Liver (tissue), 3 donors: Measurements from ENCODE around the gene EIF2B1.

ENCODE experiments used
- CTCF ChIP-seq: fragments of 150-350 bp; IDR thresholded peaks from 2 replicates; pipeline ENCODE4 v1.5.1; 2017; ENCODE audit warnings: improper control_type of control experiment, low read depth, low read length; ENCODE audit not compliant: missing input control
- EGR1 ChIP-seq, 2 donors: IDR thresholded peaks; 2 replicates each; pipeline ENCODE4 v1.6.1; 2016 to 2018; ENCODE audit warnings: antibody characterized with exemption in 2 of 2, low read depth in 2 of 2
- GABPA ChIP-seq, 2 donors: IDR thresholded peaks in 1 of 2; conservative IDR thresholded peaks in 1 of 2; 2 replicates each; pipeline ENCODE4 v1.6.1; 2016; ENCODE audit warnings: antibody characterized with exemption in 2 of 2, mild to moderate bottlenecking in 1 of 2, moderate library complexity in 1 of 2
- JUND ChIP-seq, 2 donors: IDR thresholded peaks; 2 replicates each; pipeline ENCODE4 v1.6.1; 2016; ENCODE audit warnings: antibody characterized with exemption in 2 of 2
- RAD21 ChIP-seq, 2 donors: IDR thresholded peaks; 2 replicates each; pipeline ENCODE4 v1.6.1; 2016; ENCODE audit warnings: antibody characterized with exemption in 2 of 2, mild to moderate bottlenecking in 2 of 2
- RXRA ChIP-seq, 2 donors: IDR thresholded peaks; 2 replicates each; pipeline ENCODE4 v1.6.1; 2017 to 2018; ENCODE audit warnings: antibody characterized with exemption in 2 of 2, mild to moderate bottlenecking in 1 of 2
- SP1 ChIP-seq: IDR thresholded peaks from 2 replicates; pipeline ENCODE4 v1.6.1; 2018; ENCODE audit warnings: antibody characterized with exemption, mild to moderate bottlenecking
- TAF1 ChIP-seq: conservative IDR thresholded peaks from 2 replicates; pipeline ENCODE4 v1.6.1; 2016; ENCODE audit warnings: antibody characterized with exemption, mild to moderate bottlenecking
- YY1 ChIP-seq: IDR thresholded peaks from 2 replicates; pipeline ENCODE4 v1.6.1; 2016; ENCODE audit warnings: antibody characterized with exemption, mild to moderate bottlenecking
- ZBTB33 ChIP-seq: IDR thresholded peaks from 2 replicates; pipeline ENCODE4 v1.6.1; 2016; ENCODE audit warnings: antibody characterized with exemption
- donor health status: healthy.
- donor health status: healthy.

DNA sequence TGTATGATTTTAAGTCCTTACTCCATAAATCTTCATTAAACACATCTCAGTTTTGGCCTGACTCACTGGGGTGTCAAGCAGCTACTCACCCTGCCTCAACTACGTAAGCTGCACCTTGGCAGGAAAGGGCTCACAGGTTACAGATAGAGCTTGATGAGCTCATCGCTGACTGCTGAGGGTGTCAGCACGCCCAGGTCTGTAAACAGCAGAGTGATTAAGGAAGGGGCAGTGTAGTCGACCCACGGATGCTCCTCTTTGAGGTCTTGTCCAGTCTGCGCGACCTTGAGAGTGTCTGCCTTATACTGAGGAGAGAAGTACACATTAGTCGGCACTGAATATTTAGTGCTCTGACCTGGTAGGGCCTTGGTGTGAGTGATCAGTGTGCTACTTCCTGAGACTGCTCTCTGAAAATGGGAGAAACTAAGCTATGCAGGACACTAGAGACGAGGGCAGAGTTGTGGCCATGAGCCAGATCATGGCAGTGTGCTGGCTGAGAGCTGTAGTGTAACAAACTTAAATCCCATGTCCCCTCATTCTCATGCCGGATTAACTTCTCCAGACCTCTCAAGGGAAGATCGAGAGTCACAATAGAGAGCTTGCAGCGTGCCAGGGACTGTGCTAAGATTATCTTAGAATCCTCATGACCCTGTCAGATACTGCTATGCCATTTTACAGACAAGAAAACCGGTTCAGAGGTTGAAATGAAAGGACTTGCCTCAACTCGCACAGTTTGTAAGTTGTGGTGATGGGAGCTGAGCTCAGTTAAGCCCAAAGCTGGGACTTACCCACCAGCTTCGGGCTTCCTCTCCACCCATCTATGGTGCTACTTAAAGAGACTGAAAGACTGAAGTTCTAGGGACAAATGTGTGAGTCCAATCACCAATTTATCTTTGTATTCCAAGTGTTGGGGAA, 11.6 kb downstream of the EIF2B1 start:
- no peak for TF ChIP-seq RAD21 (IDR thresholded peaks at IDR 0.05)
- no peak for TF ChIP-seq CTCF
- TF ChIP-seq GABPA (IDR thresholded peaks at IDR 0.05 in 1 of 2, conservative IDR thresholded peaks at IDR 0.05 in 1 of 2) = no peak
- TF ChIP-seq TAF1 = no peak
- TF ChIP-seq EGR1 (IDR thresholded peaks at IDR 0.05; ENCODE audit: low read depth in 2 of 2) = no peak
- TF ChIP-seq RXRA (IDR thresholded peaks at IDR 0.05) = no peak
- no peak for TF ChIP-seq YY1
- TF ChIP-seq JUND (IDR thresholded peaks at IDR 0.05) = no peak
- no peak for TF ChIP-seq SP1
- no peak for TF ChIP-seq ZBTB33
